ENCODE measurements around the gene ACBD4.
"Not testable (repeated sequence)": the region's sequence is repeated elsewhere in the genome, so short reads cannot be mapped to it uniquely, and the experiment has no call there.

ACBD4 gene

DNA sequence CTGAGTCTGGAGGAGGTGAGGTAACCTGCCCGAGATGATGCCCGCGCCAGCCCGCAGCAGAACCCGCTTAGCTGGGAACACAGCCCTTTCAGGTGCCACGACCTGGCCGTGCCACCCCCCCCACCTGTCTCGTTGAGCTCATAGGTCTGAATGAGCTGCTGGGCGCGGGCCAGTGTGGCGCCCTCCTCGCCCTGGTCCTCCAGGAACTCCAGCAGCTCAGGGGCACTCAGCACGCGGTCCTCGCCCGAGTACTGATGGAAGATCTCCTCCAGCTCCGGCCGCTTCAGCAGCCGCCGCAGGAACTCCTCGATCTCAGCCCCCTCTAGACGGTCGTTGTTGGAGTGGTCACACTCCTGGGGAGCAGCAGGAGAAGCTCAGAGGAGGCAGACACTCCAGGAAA is 16.8 kb upstream of the ACBD4 start:
- no peak overlapping the region for H3K4me3 Mint-ChIP-seq
- H3K27ac Mint-ChIP-seq: no peak overlapping the region
- peaks cover 33% of the 10 kb centered on the region for H3K27me3 Mint-ChIP-seq
- no peaks in the 10 kb centered on the region for H3K9me3 Mint-ChIP-seq
- H3K4me1 Mint-ChIP-seq (ENCODE audit: low read depth): peaks cover 6% of the 10 kb centered on the region
- intact Hi-C loops (cut with micrococcal nuclease): no loop called here
- no peaks in the 10 kb centered on the region for H3K36me3 Mint-ChIP-seq (ENCODE audit: low read depth)

DNA sequence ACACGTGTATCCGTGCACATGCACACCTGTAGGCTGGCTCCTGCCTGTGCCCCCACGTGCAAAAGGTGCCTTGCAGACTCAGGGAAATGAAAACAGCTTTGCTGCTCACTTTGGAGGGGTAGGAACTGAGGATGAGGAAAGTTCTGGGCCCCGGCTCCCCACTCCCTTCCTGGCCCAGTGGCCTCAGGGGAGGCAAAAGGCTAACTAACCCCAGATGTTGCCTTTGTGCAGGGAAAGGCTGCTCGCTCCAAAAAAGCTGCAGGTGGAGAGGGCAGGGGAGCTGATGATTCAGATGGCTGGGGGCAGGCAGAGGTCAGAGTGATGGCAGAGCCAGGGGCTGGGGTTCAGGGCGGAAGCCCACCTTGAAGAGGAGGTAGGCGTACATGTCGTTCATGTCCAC is 15.5 kb upstream of the ACBD4 start:
- peaks cover 33% of the 10 kb centered on the region for H3K27me3 Mint-ChIP-seq
- intact Hi-C loops (cut with micrococcal nuclease): no loop called here
- peaks cover 15% of the 10 kb centered on the region for H3K4me1 Mint-ChIP-seq (ENCODE audit: low read depth)
- H3K36me3 Mint-ChIP-seq (ENCODE audit: low read depth): no peaks in the 10 kb centered on the region
- no peak overlapping the region for H3K27ac Mint-ChIP-seq
- no peak overlapping the region for H3K4me3 Mint-ChIP-seq
- no peaks in the 10 kb centered on the region for H3K9me3 Mint-ChIP-seq

DNA sequence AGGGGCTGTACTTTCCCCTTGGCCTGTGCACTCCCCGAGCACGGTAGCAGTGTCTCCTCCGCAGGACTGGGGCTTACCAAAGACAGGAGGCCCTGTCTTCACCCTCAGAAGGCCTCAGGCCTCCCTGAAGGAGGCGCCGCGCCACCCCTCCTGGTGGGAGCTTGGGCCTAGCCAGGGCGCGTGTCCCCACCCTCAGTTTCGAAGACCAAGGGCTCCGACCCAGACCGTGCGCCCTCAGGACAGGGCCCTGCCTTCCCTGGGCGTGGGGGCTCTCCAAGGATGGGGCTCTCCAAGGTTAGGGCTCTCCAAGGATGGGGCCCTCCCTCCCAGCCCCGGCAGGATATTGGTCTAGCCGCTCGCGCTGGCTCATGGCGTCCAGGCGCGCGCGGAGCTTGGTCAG is 14.9 kb upstream of the ACBD4 start:
- Mint-ChIP-seq H3K27ac (no peak overlapping the region), H3K4me3 (no peak overlapping the region), H3K27me3 (peaks cover 33% of the 10 kb centered on the region), H3K36me3 (ENCODE audit: low read depth) (no peaks in the 10 kb centered on the region), H3K9me3 (no peaks in the 10 kb centered on the region), H3K4me1 (ENCODE audit: low read depth) (peaks cover 15% of the 10 kb centered on the region)
- intact Hi-C loops (cut with micrococcal nuclease): no loop called here

DNA sequence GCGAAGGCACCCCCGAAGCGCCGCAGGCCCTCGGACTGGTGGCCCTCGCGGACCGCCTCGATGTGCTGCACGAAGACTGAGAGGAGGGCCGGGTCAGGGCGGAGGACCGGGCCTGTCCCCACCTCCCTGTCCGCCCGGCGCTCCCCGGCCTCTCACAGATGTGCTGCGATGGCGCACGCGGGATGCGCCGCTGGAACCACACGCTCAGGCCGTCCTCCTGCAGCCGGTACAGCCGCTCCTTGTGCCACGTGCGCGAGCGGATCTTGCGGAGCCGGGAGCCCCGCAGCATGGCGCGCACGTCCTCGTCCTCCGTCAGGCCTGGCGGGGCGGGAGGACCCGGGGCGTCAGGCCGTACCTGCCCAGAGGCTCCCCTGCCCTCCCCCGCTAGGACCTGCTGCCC is 14.4 kb upstream of the ACBD4 start:
- no peak overlapping the region for H3K27ac Mint-ChIP-seq
- H3K36me3 Mint-ChIP-seq (ENCODE audit: low read depth): no peaks in the 10 kb centered on the region
- H3K9me3 Mint-ChIP-seq: no peaks in the 10 kb centered on the region
- H3K4me1 Mint-ChIP-seq (ENCODE audit: low read depth): peaks cover 15% of the 10 kb centered on the region
- H3K27me3 Mint-ChIP-seq: peaks cover 31% of the 10 kb centered on the region
- intact Hi-C loops (cut with micrococcal nuclease): no loop called here
- H3K4me3 Mint-ChIP-seq: no peak overlapping the region

GRCh38 chr17:45123076-45123770 is 12.3 kb upstream of the ACBD4 start:
- Mint-ChIP-seq H3K9me3 (no peaks in the 10 kb centered on the region), H3K27me3 (peaks cover 23% of the 10 kb centered on the region), H3K36me3 (ENCODE audit: low read depth) (no peaks in the 10 kb centered on the region), H3K4me1 (ENCODE audit: low read depth) (peaks cover 24% of the 10 kb centered on the region), H3K27ac (no peak overlapping the region), H3K4me3 (no peak overlapping the region)
- intact Hi-C loops (cut with micrococcal nuclease): no loop called here

GRCh38 chr17:45123930-45124796 is 11.3 kb upstream of the ACBD4 start:
- H3K27me3 Mint-ChIP-seq: peaks cover 23% of the 10 kb centered on the region
- peaks cover 24% of the 10 kb centered on the region for H3K4me1 Mint-ChIP-seq (ENCODE audit: low read depth)

GRCh38 chr17:45124797-45125122 is 10.7 kb upstream of the ACBD4 start:
- H3K4me1 Mint-ChIP-seq (ENCODE audit: low read depth): peaks cover 24% of the 10 kb centered on the region
- H3K27me3 Mint-ChIP-seq: peaks cover 22% of the 10 kb centered on the region
- peak overlapping the region; percentile 57 for H3K27ac Mint-ChIP-seq
- H3K36me3 Mint-ChIP-seq (ENCODE audit: low read depth); intact Hi-C loops (cut with micrococcal nuclease); H3K4me3 Mint-ChIP-seq; H3K9me3 Mint-ChIP-seq: not testable (repeated sequence)

More at GRCh38 chr17:45123930-45124796, 11.3 kb upstream of the ACBD4 start:
- Mint-ChIP-seq H3K36me3 (ENCODE audit: low read depth) (no peaks in the 10 kb centered on the region), H3K4me3 (no peak overlapping the region), H3K9me3 (no peaks in the 10 kb centered on the region), H3K27ac (peak overlapping the region; percentile 57)
- intact Hi-C loops (cut with micrococcal nuclease): no loop called here

GRCh38 chr17:45125509-45125908 is 10.0 kb upstream of the ACBD4 start:
- Mint-ChIP-seq H3K36me3 (ENCODE audit: low read depth) (no peaks in the 10 kb centered on the region), H3K27me3 (peaks cover 19% of the 10 kb centered on the region), H3K4me3 (no peak overlapping the region), H3K27ac (no peak overlapping the region), H3K4me1 (ENCODE audit: low read depth) (peaks cover 24% of the 10 kb centered on the region), H3K9me3 (no peaks in the 10 kb centered on the region)
- intact Hi-C loops (cut with micrococcal nuclease): no loop called here

DNA sequence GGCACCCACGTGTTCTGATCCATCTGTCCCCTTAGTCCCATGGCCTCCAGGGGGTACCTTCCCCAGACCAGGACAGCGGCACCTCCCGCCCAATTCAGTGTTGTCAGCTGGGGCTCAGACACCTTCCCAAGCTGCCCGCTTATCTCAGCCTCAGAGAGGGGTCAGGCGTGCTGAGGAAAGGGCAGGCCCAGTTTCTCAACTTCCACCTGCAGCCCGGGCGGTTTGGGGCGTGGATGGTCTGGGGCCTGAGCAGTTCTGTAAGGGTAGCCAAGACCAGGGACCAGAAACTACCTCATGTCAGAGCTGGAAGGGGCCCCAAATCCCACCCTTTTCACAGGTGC is 8.3 kb upstream of the ACBD4 start:
- peaks cover 17% of the 10 kb centered on the region for H3K27me3 Mint-ChIP-seq
- H3K4me3 Mint-ChIP-seq: no peak overlapping the region
- no peak overlapping the region for H3K27ac Mint-ChIP-seq
- no peaks in the 10 kb centered on the region for H3K9me3 Mint-ChIP-seq
- H3K4me1 Mint-ChIP-seq (ENCODE audit: low read depth): peaks cover 32% of the 10 kb centered on the region
- intact Hi-C loops (cut with micrococcal nuclease): no loop called here
- no peaks in the 10 kb centered on the region for H3K36me3 Mint-ChIP-seq (ENCODE audit: low read depth)

DNA sequence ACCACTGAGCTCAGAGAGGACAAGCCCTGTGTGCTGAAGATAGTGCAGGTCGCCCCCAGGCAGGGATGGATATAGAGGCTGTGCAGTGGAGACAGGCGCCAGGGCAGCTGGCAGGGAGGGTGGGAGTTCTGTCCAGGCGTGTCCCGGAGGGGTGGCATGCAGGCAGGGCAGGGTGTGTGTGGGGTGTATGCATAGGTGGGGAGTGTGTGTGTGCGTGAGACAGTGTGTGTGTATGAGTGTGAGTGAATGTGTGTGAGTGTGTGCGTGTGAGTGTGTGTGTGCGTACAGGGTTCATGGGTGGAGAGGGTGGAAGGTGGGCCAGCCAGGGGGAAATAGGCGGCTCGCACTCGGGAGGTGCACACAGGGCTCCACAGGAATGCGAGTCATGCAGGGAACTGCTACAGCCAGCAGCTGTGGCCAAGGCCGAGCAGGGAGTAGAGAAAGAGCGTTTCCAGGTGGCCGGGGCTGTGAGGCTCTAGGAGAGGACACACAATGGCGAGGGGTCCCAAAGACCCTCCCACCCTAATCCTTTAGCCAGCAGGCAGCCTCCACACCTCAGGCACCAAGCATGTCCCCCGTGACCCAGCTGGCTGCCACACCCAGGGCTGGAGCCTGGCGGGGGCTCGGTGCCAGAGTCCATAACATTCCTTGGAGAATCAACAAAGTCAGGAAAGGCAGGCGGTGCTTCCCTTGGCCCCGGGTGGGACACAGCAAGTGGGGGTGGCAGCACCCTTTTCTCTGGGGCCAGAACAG is 7.8 kb upstream of the ACBD4 start:
- intact Hi-C loops (cut with micrococcal nuclease): no loop called here
- Mint-ChIP-seq H3K36me3 (ENCODE audit: low read depth) (no peaks in the 10 kb centered on the region), H3K9me3 (no peaks in the 10 kb centered on the region), H3K27me3 (peaks cover 17% of the 10 kb centered on the region), H3K4me1 (ENCODE audit: low read depth) (peaks cover 32% of the 10 kb centered on the region), H3K27ac (no peak overlapping the region), H3K4me3 (no peak overlapping the region)

GRCh38 chr17:45128331-45128730 is 7.2 kb upstream of the ACBD4 start:
- Mint-ChIP-seq H3K36me3 (ENCODE audit: low read depth) (no peaks in the 10 kb centered on the region), H3K27ac (no peak overlapping the region), H3K4me3 (no peak overlapping the region), H3K9me3 (no peaks in the 10 kb centered on the region), H3K27me3 (peaks cover 17% of the 10 kb centered on the region), H3K4me1 (ENCODE audit: low read depth) (peaks cover 27% of the 10 kb centered on the region)
- intact Hi-C loops (cut with micrococcal nuclease): no loop called here

DNA sequence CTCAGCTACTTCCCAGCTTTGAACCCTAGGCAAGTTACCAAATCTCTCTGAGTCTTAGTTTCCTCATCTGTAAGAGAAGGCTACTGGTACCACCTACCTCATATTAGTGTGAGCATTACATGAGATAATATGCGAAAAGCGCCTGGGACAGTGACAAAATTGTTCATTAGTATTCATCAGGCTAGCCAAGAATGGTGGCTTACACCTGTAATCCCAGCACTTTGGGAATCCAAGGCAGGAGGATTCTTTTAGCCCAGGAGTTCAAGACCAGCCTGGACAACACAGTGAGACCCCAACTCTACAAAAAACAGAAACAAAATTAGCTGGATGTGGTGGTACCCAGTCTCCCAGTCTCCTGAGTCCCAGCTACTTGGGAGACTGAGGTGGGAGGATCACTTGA is 6.5 kb upstream of the ACBD4 start:
- no peaks in the 10 kb centered on the region for H3K9me3 Mint-ChIP-seq
- no peak overlapping the region for H3K27ac Mint-ChIP-seq
- H3K4me3 Mint-ChIP-seq: no peak overlapping the region
- peaks cover 25% of the 10 kb centered on the region for H3K4me1 Mint-ChIP-seq (ENCODE audit: low read depth)
- intact Hi-C loops (cut with micrococcal nuclease): no loop called here
- no peaks in the 10 kb centered on the region for H3K36me3 Mint-ChIP-seq (ENCODE audit: low read depth)
- peaks cover 17% of the 10 kb centered on the region for H3K27me3 Mint-ChIP-seq

GRCh38 chr17:45129426-45129939 is 6.0 kb upstream of the ACBD4 start:
- Mint-ChIP-seq H3K27ac (no peak overlapping the region), H3K9me3 (no peaks in the 10 kb centered on the region), H3K36me3 (ENCODE audit: low read depth) (no peaks in the 10 kb centered on the region), H3K4me3 (no peak overlapping the region), H3K4me1 (ENCODE audit: low read depth) (peaks cover 20% of the 10 kb centered on the region), H3K27me3 (peaks cover 17% of the 10 kb centered on the region)
- intact Hi-C loops (cut with micrococcal nuclease): no loop called here

Data from dendritic cell treated with granulocyte-macrophage colony-stimulating factor and Interleukin-4, amounts not matched to agents 40 ng/mL and 50 ng/mL, for 4 days (primary cell).